Sciatic nerve (tissue), 2 donors: ENCODE measurements around the gene ZNF688. TPM values are rescaled to one million over a fixed set of nuclear protein-coding genes. Genes with fewer than 3 reads are reported as not detected.
"Not testable (repeated sequence)": the region's sequence is repeated elsewhere in the genome, so short reads cannot be mapped to it uniquely, and the experiment has no call there.

Experiments
- ATAC-seq: fragments of 200-7000 bp; cut with Tn5 transposase; one replicate; pipeline ENCODE4 v1.9.1; 2020; ENCODE audit warnings: mild to moderate bottlenecking, moderate library complexity
- DNase-seq: peaks from one replicate; pipeline ENCODE4 v3.0.0-alpha.2; 2020; ENCODE audit warnings: low spot score
- intact Hi-C: fragments of 100-400 bp; cut with DNase I; formaldehyde crosslinking; loops from one replicate; pipeline ENCODE4 v1.14.2; 2022
- total RNA-seq: library from RNA; stranded (reverse); fragmentation: NEBNext Ultra II Directional; extraction: Animal tissue kit (Norgen Biotek cat#: 25700); gene quantifications from one replicate; pipeline ENCODE4 v1.2.1, GENCODE V29; 2021
- donor health status: DM: no; HTN: no; CAD: no.
- donor health status: DM: no; HTN: no; CAD: no.

Gene ZNF688
- total RNA-seq, 1 donor from 2014 or later: 13.6 TPM

- DNase-seq, ATAC-seq, intact Hi-C loops: not testable (repeated sequence)
Observed at GRCh38 chr16:30589582-30589981, 18.1 kb upstream of the ZNF688 start.

GRCh38 chr16:30588651-30589050 lies 17.1 kb upstream of the ZNF688 start:
- intact Hi-C loops: no loop called here
- ATAC-seq: no peak
- no peak for DNase-seq

GRCh38 chr16:30585400-30586191 lies 14.1 kb upstream of the ZNF688 start, which contains the start of gene ZNF785:
Gene ZNF785 (minus strand): TSS chr16:30585697. CDS start chr16:30585611, 86 bp downstream.
- intact Hi-C loops: no loop called here
- DNase-seq (peak; percentile 97), ATAC-seq (peak; percentile 99)

GRCh38 chr16:30585022-30585399 lies 13.5 kb upstream of the ZNF688 start:
- no peak for DNase-seq
- intact Hi-C loops: no loop called here
- no peak for ATAC-seq

- peak; percentile 54 for DNase-seq
- intact Hi-C loops: no loop called here
- ATAC-seq: no peak
Observed at GRCh38 chr16:30582611-30583340, 11.3 kb upstream of the ZNF688 start.

GRCh38 chr16:30581457-30581856 lies 9.9 kb upstream of the ZNF688 start:
- ATAC-seq: no peak
- intact Hi-C loops: no loop called here
- no peak for DNase-seq

- no peak for ATAC-seq
- intact Hi-C loops: no loop called here
- no peak for DNase-seq
Observed at GRCh38 chr16:30574678-30575077, 3.2 kb upstream of the ZNF688 start.

- ATAC-seq (peak; percentile 9), DNase-seq (no peak)
- intact Hi-C loops: no loop called here
Observed at GRCh38 chr16:30570636-30571444, 674 bp downstream of the ZNF688 start.

- DNase-seq (no peak), ATAC-seq (no peak)
- intact Hi-C loops: no loop called here
Observed at GRCh38 chr16:30569746-30570635, 1.5 kb downstream of the ZNF688 start.

- DNase-seq: no peak
- ATAC-seq: no peak
- intact Hi-C loops: no loop called here
Observed at GRCh38 chr16:30569281-30569680, 2.2 kb downstream of the ZNF688 start.

- intact Hi-C loops: no loop called here
- ATAC-seq (no peak), DNase-seq (no peak)
Observed at GRCh38 chr16:30567991-30568638, 3.4 kb downstream of the ZNF688 start.

GRCh38 chr16:30567160-30567990 lies 4.1 kb downstream of the ZNF688 start:
- ATAC-seq: no peak
- intact Hi-C loops: no loop called here
- no peak for DNase-seq

- ATAC-seq (no peak), DNase-seq (no peak)
- intact Hi-C loops: no loop called here
Observed at GRCh38 chr16:30566531-30566930, 5.0 kb downstream of the ZNF688 start.

GRCh38 chr16:30565984-30566383 lies 5.5 kb downstream of the ZNF688 start:
- DNase-seq: no peak
- no peak for ATAC-seq
- intact Hi-C loops: no loop called here

GRCh38 chr16:30565526-30565925 lies 6.0 kb downstream of the ZNF688 start:
- ATAC-seq (no peak), DNase-seq (no peak)
- intact Hi-C loops: no loop called here

GRCh38 chr16:30562021-30562420 lies 9.5 kb downstream of the ZNF688 start:
- DNase-seq (no peak), ATAC-seq (no peak)
- intact Hi-C loops: no loop called here

- ATAC-seq (no peak), DNase-seq (peak; percentile 72)
- intact Hi-C loops: no loop called here
Observed at GRCh38 chr16:30561089-30561816, 10.3 kb downstream of the ZNF688 start.
